Ovary (tissue), 9 donors: ENCODE data around the gene CPA1. TPM values are rescaled to one million over a fixed set of nuclear protein-coding genes. Genes with fewer than 3 reads are reported as not detected.

Experiments
- DNase-seq, 5 donors: peaks; one replicate each; pipeline ENCODE4 v3.0.0-alpha.2; 2019 to 2020
- H3K27ac ChIP-seq, 2 donors: fragments of 200-600 bp; one replicate each; pipeline versions ENCODE4 v1.5.1 to v1.8.0; 2019 to 2022
- H3K27me3 ChIP-seq: fragments of 200-600 bp; one replicate; pipeline ENCODE4 v1.8.0; 2022
- H3K36me3 ChIP-seq: fragments of 200-600 bp; sonication (generic); one replicate; pipeline ENCODE4 v1.5.1; 2019
- H3K4me1 ChIP-seq: one replicate; pipeline ENCODE4 v1.8.1; 2013; ENCODE audit warnings: mild to moderate bottlenecking, moderate library complexity; ENCODE audit not compliant: insufficient read depth
- H3K4me3 ChIP-seq: fragments of 200-600 bp; sonication (generic); one replicate; pipeline ENCODE4 v1.5.1; 2017
- H3K9me3 ChIP-seq, 2 donors: fragments of 200-600 bp in 1 of 2; sonication (generic) in 1 of 2; one replicate each; pipeline versions ENCODE4 v1.5.1 to v1.8.1; 2013 to 2019; ENCODE audit warnings: mild to moderate bottlenecking in 1 of 2, moderate library complexity in 1 of 2
- CTCF ChIP-seq, 3 donors: fragments of 450-650 bp in 2 of 3; fragments of 200-600 bp in 1 of 3; IDR thresholded peaks; one replicate each; pipeline versions ENCODE4 v1.5.1 to v1.8.0; 2016 to 2022; ENCODE audit warnings: antibody characterized with exemption in 3 of 3, mild to moderate bottlenecking in 1 of 3
- EP300 ChIP-seq: sonication (generic); formaldehyde crosslinking; IDR thresholded peaks from one replicate; pipeline ENCODE4 v1.6.1; 2017; ENCODE audit warnings: antibody characterized with exemption
- POLR2A ChIP-seq: fragments of 450-650 bp; IDR thresholded peaks from one replicate; pipeline ENCODE4 v1.6.1; 2017; ENCODE audit warnings: antibody characterized with exemption, mild to moderate bottlenecking, moderate library complexity
- WGBS, 3 donors: extraction: QIAGEN DNeasy Blood & Tissue Kit in 1 of 3; methylation state at CpG; one replicate each; pipeline versions ENCODE4 v1.1.5 to v1.1.7; 2013 to 2017; 5-methylcytosine and 5-hydroxymethylcytosine counted together
- intact Hi-C, 4 donors: fragments of 100-400 bp; cut with DNase I; formaldehyde crosslinking; loops; one replicate each; pipeline versions ENCODE4 v1.11.0 to v1.15.1; 2022 to 2023
- polyA plus RNA-seq, 2 donors: library from polyadenylated mRNA; stranded (reverse); fragments of 200-250 nt in 1 of 2; fragments of 350-450 nt in 1 of 2; fragmentation: Illumina TruSeq in 1 of 2; extraction: RNeasy Lipid Tissue Mini Kit (QIAGEN cat#74804) in 1 of 2; gene quantifications; one replicate each; pipeline ENCODE4 v1.2.3, GENCODE V29; 2013 to 2014
- total RNA-seq, 7 donors: library from RNA; depleted of rRNA in 2 of 7; stranded (reverse); fragments of >200 nt in 2 of 7; fragmentation: NEBNext Ultra II Directional in 3 of 7; extraction: Animal tissue kit (Norgen Biotek cat#: 25700) in 3 of 7; gene quantifications; one replicate each; pipeline versions ENCODE4 v1.1.0 to v1.2.4, GENCODE V29; 2016 to 2023
- donor health status: DM: no; HTN: no; CAD: no; lungs with moderate emphysema.
- donor health status: DM: no; HTN: no; CAD: no.
- donor health status: Bipolar disorder and iron deficiency.
- donor health status: DM: yes; HTN: yes; CAD: no.
- donor health status: DM: no; HTN: no; CAD: no.
- donor health status: DM: yes; HTN: yes; CAD: no.

The CPA1 gene
- total and polyA plus RNA-seq, 9 donors = 0.31 to 32.4 (median 1.9) TPM; not detected in 2

- Histone ChIP-seq H3K36me3 (no peaks in the 10 kb centered on the region), H3K4me1 (no peaks in the 10 kb centered on the region), H3K4me3 (no peak overlapping the region), H3K27ac (no peak overlapping the region), H3K27me3 (no peaks in the 10 kb centered on the region), H3K9me3 (no peaks in the 10 kb centered on the region)
- DNase-seq = no peak
- 87 to 89% (median 87%) methylated on average over 4 of the region's 4 CpGs for WGBS, 3 donors
- TF ChIP-seq EP300 = no peak
- intact Hi-C loops = no loop called here
Measured at GRCh38 chr7:130409712-130410072, 29.4 kb downstream of the CPA1 start.

GRCh38 chr7:130410868-130411541 lies 30.7 kb downstream of the CPA1 start:
- Histone ChIP-seq H3K4me3 (no peak overlapping the region), H3K27me3 (no peaks in the 10 kb centered on the region), H3K36me3 (no peaks in the 10 kb centered on the region), H3K4me1 (no peaks in the 10 kb centered on the region), H3K9me3 (no peaks in the 10 kb centered on the region), H3K27ac (no peak overlapping the region)
- intact Hi-C loops = no loop called here
- 70 to 85% (median 83%) methylated on average over 4 of the region's 4 CpGs for WGBS, 3 donors
- DNase-seq = no peak
- TF ChIP-seq EP300 = no peak
- TF ChIP-seq CTCF (IDR thresholded peaks at IDR 0.05) = no peak
- TF ChIP-seq POLR2A = no peak

GRCh38 chr7:130413201-130413600 lies 32.9 kb downstream of the CPA1 start:
- DNase-seq = no peak
- Histone ChIP-seq H3K9me3 (no peaks in the 10 kb centered on the region), H3K27me3 (no peaks in the 10 kb centered on the region), H3K4me1 (peaks cover 2% of the 10 kb centered on the region), H3K27ac (no peak overlapping the region), H3K4me3 (no peak overlapping the region), H3K36me3 (no peaks in the 10 kb centered on the region)
- 89 to 98% (median 95%) methylated on average over 4 of the region's 4 CpGs for WGBS, 3 donors
- intact Hi-C loops = no loop called here
- TF ChIP-seq EP300 (no peak), POLR2A (no peak), CTCF (IDR thresholded peaks at IDR 0.05) (no peak)

GRCh38 chr7:130415006-130415405 lies 34.7 kb downstream of the CPA1 start:
- H3K9me3 ChIP-seq = no peaks in the 10 kb centered on the region
- intact Hi-C loops = no loop called here
- H3K27me3 ChIP-seq = no peaks in the 10 kb centered on the region
- peaks cover 2% of the 10 kb centered on the region for H3K4me1 ChIP-seq
- TF ChIP-seq CTCF (IDR thresholded peaks at IDR 0.05) = no peak
- no peak for TF ChIP-seq EP300
- no peak for TF ChIP-seq POLR2A
- no peaks in the 10 kb centered on the region for H3K36me3 ChIP-seq
- H3K27ac ChIP-seq = no peak overlapping the region
- H3K4me3 ChIP-seq = no peak overlapping the region
- no peak for DNase-seq

- Histone ChIP-seq H3K9me3 (no peaks in the 10 kb centered on the region), H3K36me3 (no peaks in the 10 kb centered on the region), H3K27me3 (no peaks in the 10 kb centered on the region), H3K4me1 (peaks cover 2% of the 10 kb centered on the region), H3K4me3 (no peak overlapping the region), H3K27ac (peak overlapping the region in 1 of 2 donors; percentile 63)
- 12 to 22% (median 13%) methylated on average over 5 of the region's 5 CpGs for WGBS, 3 donors
- intact Hi-C loops = no loop called here
- TF ChIP-seq EP300 (no peak), POLR2A (no peak), CTCF (IDR thresholded peaks at IDR 0.05) (no peak)
- no peak for DNase-seq
Measured at GRCh38 chr7:130417213-130417612, 36.9 kb downstream of the CPA1 start.
